PC-3 (cell line): ENCODE data around the gene NFKB1. TPM values are rescaled to one million over a fixed set of nuclear protein-coding genes. Genes with fewer than 3 reads are reported as not detected.

ENCODE experiments used
- ATAC-seq: fragments of 200-7000 bp; cut with Tn5 transposase; 2 replicates; pipeline ENCODE4 v1.9.1; 2020; ENCODE audit warnings: mild to moderate bottlenecking, moderate library complexity
- BruUV-seq: library from RNA; stranded (reverse); fragments of 400-500 nt; replicated peaks from 2 replicates; lab custom pipeline; 2021; lab: Mats Ljungman, UMichigan
- CTCF ChIA-PET: fragments of 300-600 bp; sonication (Branson Sonifier 250); formaldehyde crosslinking; loops from one replicate; lab custom pipeline; 2022; ENCODE audit warnings: antibody characterized with exemption; lab: Charles Lee
- POLR2A ChIA-PET: fragments of 300-600 bp; sonication (Branson Sonifier 250); formaldehyde crosslinking; loops from one replicate; lab custom pipeline; 2022; ENCODE audit warnings: antibody characterized with exemption; ENCODE audit not compliant: unreplicated experiment; lab: Charles Lee
- DNase-seq: peaks from one replicate; pipeline ENCODE4 v3.0.0-alpha.2; 2015
- H2AFZ ChIP-seq: fragments of 300-600 bp; sonication (generic); 2 replicates; pipeline ENCODE4 v1.6.0; 2016; ENCODE audit warnings: antibody characterized with exemption, low read length
- H3F3A ChIP-seq: fragments of 300-600 bp; sonication (generic); one replicate; pipeline ENCODE4 v1.6.0; 2017; ENCODE audit warnings: antibody characterized with exemption, low read length, control low read depth, mild to moderate bottlenecking; ENCODE audit not compliant: unreplicated experiment
- H3K27ac ChIP-seq: fragments of 300-600 bp; sonication (generic); 2 replicates; pipeline ENCODE4 v1.5.1; 2016; ENCODE audit warnings: mild to moderate bottlenecking, low read length
- H3K27me3 ChIP-seq: fragments of 300-600 bp; sonication (generic); 2 replicates; pipeline ENCODE4 v1.6.1; 2016; ENCODE audit warnings: low read length, mixed read lengths
- H3K36me3 ChIP-seq: fragments of 300-600 bp; sonication (generic); 2 replicates; pipeline ENCODE4 v1.6.1; 2016; ENCODE audit warnings: low read depth, mixed run types, low read length, mixed read lengths
- H3K4me1 ChIP-seq: fragments of 300-600 bp; sonication (generic); 2 replicates; pipeline ENCODE4 v1.5.1; 2016; ENCODE audit warnings: low read length; ENCODE audit not compliant: insufficient read depth
- H3K4me2 ChIP-seq: fragments of 300-600 bp; sonication (generic); 2 replicates; pipeline ENCODE4 v1.6.0; 2016; ENCODE audit warnings: low read length
- H3K4me3 ChIP-seq: fragments of 300-600 bp; sonication (generic); 2 replicates; pipeline ENCODE4 v1.5.1; 2016; ENCODE audit warnings: mild to moderate bottlenecking, low read length, mixed read lengths
- H3K79me2 ChIP-seq: fragments of 300-600 bp; sonication (generic); 2 replicates; pipeline ENCODE4 v1.6.1; 2017; ENCODE audit warnings: low read length, mixed read lengths
- H3K9ac ChIP-seq: fragments of 300-600 bp; sonication (generic); 2 replicates; pipeline ENCODE4 v1.6.0; 2016; ENCODE audit warnings: mild to moderate bottlenecking, low read length
- H3K9me2 ChIP-seq: fragments of 300-600 bp; sonication (generic); replicated peaks from 2 replicates; pipeline ENCODE4 v1.6.1; 2016; ENCODE audit warnings: mixed run types, low read length, mixed read lengths
- H3K9me3 ChIP-seq: fragments of 300-600 bp; sonication (generic); 2 replicates; pipeline ENCODE4 v1.6.1; 2016; ENCODE audit warnings: low read length, mixed read lengths
- H4K20me1 ChIP-seq: fragments of 300-600 bp; sonication (generic); 2 replicates; pipeline ENCODE4 v1.6.1; 2016; ENCODE audit warnings: low read length, mixed read lengths
- EZH2 ChIP-seq: fragments of 300-600 bp; sonication (generic); IDR thresholded peaks from one replicate; pipeline ENCODE4 v1.6.1; 2017; ENCODE audit warnings: antibody characterized with exemption, mild to moderate bottlenecking, low read length; ENCODE audit not compliant: unreplicated experiment
- EZH2phosphoT487 ChIP-seq: fragments of 300-600 bp; sonication (generic); IDR thresholded peaks from 2 replicates; pipeline ENCODE4 v1.6.1; 2018; ENCODE audit warnings: mild to moderate bottlenecking, antibody characterized with exemption, low read length, borderline replicate concordance
- intact Hi-C: fragments of 100-400 bp; cut with micrococcal nuclease; formaldehyde crosslinking; loops from 2 replicates; pipeline ENCODE4 v1.9.0; 2023
- total RNA-seq: library from RNA; depleted of rRNA; stranded (reverse); fragments of >200 nt; gene quantifications from 2 replicates; pipeline ENCODE4 v1.2.3, GENCODE V29; 2014
- TF ChIP-seq, protein P1 (sequence below): fragments of 300-600 bp; sonication (generic); conservative IDR thresholded peaks from 2 replicates; pipeline ENCODE4 v1.5.1; 2017; ENCODE audit warnings: antibody characterized with exemption, low read depth, mild to moderate bottlenecking, low read length

Gene NFKB1
- total RNA-seq, 1 experiment from 2014 or later, result 22.2 TPM

DNA sequence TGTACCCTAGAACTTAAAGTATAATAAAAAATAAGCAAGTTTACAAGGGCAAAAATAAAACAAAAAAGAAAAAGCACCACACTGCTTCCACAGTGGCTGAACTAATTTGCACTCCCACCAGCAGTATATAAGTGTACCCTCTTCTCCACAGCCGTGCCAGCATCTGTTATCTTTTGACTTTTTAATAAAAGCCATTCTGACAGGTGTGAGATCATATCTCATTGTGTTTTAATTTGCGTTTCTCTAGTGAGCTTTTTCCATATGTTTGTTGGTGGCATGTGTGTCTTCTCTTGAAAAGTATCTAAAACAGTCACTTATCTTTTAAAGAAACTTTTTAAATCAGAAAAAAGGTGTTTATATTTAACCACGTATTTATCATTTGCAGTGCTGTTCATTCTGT lies 71.3 kb downstream of the NFKB1 start:
- H3K27me3 ChIP-seq, result no peaks in the 10 kb centered on the region

DNA sequence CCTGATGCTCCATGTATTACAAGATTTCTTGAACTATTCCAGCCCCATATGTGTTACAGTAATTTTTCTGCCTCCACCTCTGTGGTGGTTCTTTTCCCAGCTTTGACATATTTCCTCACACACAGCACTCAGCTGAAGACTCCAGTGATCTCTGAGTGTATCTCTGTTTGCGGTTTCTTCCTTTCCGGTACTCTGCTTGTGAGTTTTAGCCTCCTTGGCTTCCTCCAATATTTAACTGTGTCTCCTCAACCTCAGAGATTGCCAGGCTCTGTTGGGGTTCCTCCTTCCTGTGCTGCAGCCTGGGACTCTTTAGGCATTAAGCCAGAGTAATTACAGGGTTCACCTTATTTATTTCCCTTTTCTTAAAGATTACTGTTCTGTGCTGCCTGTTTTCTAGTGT lies 73.2 kb downstream of the NFKB1 start:
- Histone ChIP-seq H3K9me3 (no peaks in the 10 kb centered on the region), H3K27me3 (no peaks in the 10 kb centered on the region), H3F3A (peaks cover 9% of the 10 kb centered on the region), H3K79me2 (0 out of 2 replicates have a peak, but pooled peaks cover 9% of the 10 kb centered on the region), H3K4me2 (peak overlapping the region; percentile 31; the same call in 1 of the 2 replicates), H3K9me2 (no peaks in the 10 kb centered on the region), H2AFZ (no peak overlapping the region), H3K9ac (no peak overlapping the region), H3K4me1 (peaks cover 34% of the 10 kb centered on the region), H4K20me1 (0 out of 2 replicates have a peak, but pooled peaks cover 10% of the 10 kb centered on the region), H3K4me3 (no peak overlapping the region), H3K36me3 (peaks cover 25% of the 10 kb centered on the region), H3K27ac (peak overlapping the region; percentile 70)
- POLR2A ChIA-PET, result no interaction called here
- TF ChIP-seq, protein P1, sequence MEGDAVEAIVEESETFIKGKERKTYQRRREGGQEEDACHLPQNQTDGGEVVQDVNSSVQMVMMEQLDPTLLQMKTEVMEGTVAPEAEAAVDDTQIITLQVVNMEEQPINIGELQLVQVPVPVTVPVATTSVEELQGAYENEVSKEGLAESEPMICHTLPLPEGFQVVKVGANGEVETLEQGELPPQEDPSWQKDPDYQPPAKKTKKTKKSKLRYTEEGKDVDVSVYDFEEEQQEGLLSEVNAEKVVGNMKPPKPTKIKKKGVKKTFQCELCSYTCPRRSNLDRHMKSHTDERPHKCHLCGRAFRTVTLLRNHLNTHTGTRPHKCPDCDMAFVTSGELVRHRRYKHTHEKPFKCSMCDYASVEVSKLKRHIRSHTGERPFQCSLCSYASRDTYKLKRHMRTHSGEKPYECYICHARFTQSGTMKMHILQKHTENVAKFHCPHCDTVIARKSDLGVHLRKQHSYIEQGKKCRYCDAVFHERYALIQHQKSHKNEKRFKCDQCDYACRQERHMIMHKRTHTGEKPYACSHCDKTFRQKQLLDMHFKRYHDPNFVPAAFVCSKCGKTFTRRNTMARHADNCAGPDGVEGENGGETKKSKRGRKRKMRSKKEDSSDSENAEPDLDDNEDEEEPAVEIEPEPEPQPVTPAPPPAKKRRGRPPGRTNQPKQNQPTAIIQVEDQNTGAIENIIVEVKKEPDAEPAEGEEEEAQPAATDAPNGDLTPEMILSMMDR, result no peak
- TF ChIP-seq EZH2phosphoT487 (no peak), EZH2 (no peak)
- BruUV-seq, result no TSS peak
- intact Hi-C loops, result loop anchor here (5.0 kb wide), 1 partner anchor 33 kb away; no protein-coding TSS in a partner anchor
- DNase-seq (peak; percentile 61), ATAC-seq (peak; percentile 81)
- CTCF ChIA-PET, result no interaction called here

More for the DNA sequence above, 71.3 kb downstream of the NFKB1 start:
- H2AFZ ChIP-seq, result no peak overlapping the region
- H3K4me2 ChIP-seq, result no peak overlapping the region
- H3K36me3 ChIP-seq, result peaks cover 9% of the 10 kb centered on the region; the same call in 1 of the 2 replicates
- no peaks in the 10 kb centered on the region for H3K9me3 ChIP-seq
- no peaks in the 10 kb centered on the region for H3K9me2 ChIP-seq
- H3K27ac ChIP-seq, result no peak overlapping the region
- TF ChIP-seq, protein P1, result no peak
- TF ChIP-seq EZH2 (no peak), EZH2phosphoT487 (no peak)
- intact Hi-C loops, result loop anchor here (5.0 kb wide), 1 partner anchor 35 kb away; no protein-coding TSS in a partner anchor
- peaks cover 36% of the 10 kb centered on the region for H3K4me1 ChIP-seq
- no TSS peak for BruUV-seq
- POLR2A ChIA-PET, result no interaction called here
- H3K4me3 ChIP-seq, result no peak overlapping the region
- H3F3A ChIP-seq, result peaks cover 9% of the 10 kb centered on the region
- DNase-seq (no peak), ATAC-seq (no peak)
- H3K9ac ChIP-seq, result no peak overlapping the region
- H4K20me1 ChIP-seq, result 0 out of 2 replicates have a peak, but pooled peaks cover 10% of the 10 kb centered on the region
- H3K79me2 ChIP-seq, result 0 out of 2 replicates have a peak, but pooled peaks cover 9% of the 10 kb centered on the region
- CTCF ChIA-PET, result no interaction called here
